GM19452 (cell line): Measurements from ENCODE around the gene FSTL1.

Experiments
- ATAC-seq: cut with Tn5 transposase; IDR thresholded peaks from one replicate; pipeline ENCODE4 v1.9.1; 2021; ENCODE audit not compliant: unreplicated experiment

FSTL1 gene

GRCh38 chr3:120355486-120355885 is 95.3 kb downstream of the FSTL1 start:
- ATAC-seq, result no peak

- no peak for ATAC-seq
Measured at GRCh38 chr3:120353463-120353862, 97.3 kb downstream of the FSTL1 start.

GRCh38 chr3:120352017-120352416 is 98.8 kb downstream of the FSTL1 start:
- no peak for ATAC-seq

- ATAC-seq, result no peak
Measured at GRCh38 chr3:120350401-120350941, 100.3 kb downstream of the FSTL1 start.

- ATAC-seq, result no peak
Measured at GRCh38 chr3:120349855-120350125, 101.0 kb downstream of the FSTL1 start.

- ATAC-seq, result peak; percentile 89
Measured at GRCh38 chr3:120348991-120349854, 101.6 kb downstream of the FSTL1 start, which contains the start of gene LRRC58. TSS of gene LRRC58 (minus strand) at chr3:120349354. CDS start at chr3:120349243, 111 bp downstream.

GRCh38 chr3:120348065-120348990 is 102.5 kb downstream of the FSTL1 start:
- ATAC-seq, result peak; percentile 46

- no peak for ATAC-seq
Measured at GRCh38 chr3:120344349-120344748, 106.4 kb downstream of the FSTL1 start.
